Trophoblast cell (in vitro differentiated cells and primary cell): Measurements from ENCODE around the gene RCOR1.

Source experiments
- DNase-seq, 2 donors: peaks; one replicate each; pipeline ENCODE4 v3.0.0-alpha.2; 2016
- H2AFZ ChIP-seq: 2 replicates; pipeline ENCODE4 v1.6.1; 2013; ENCODE audit warnings: low read length, moderate library complexity, mild to moderate bottlenecking; ENCODE audit not compliant: insufficient read depth, poor library complexity
- H2AK5ac ChIP-seq: 2 replicates; pipeline ENCODE4 v1.6.1; 2013; ENCODE audit warnings: mild to moderate bottlenecking, low read length
- H2BK120ac ChIP-seq: 2 replicates; pipeline ENCODE4 v1.6.1; 2013; ENCODE audit warnings: low read length, mild to moderate bottlenecking, moderate library complexity; ENCODE audit not compliant: insufficient read depth, poor library complexity
- H2BK12ac ChIP-seq: 2 replicates; pipeline ENCODE4 v1.6.1; 2013; ENCODE audit warnings: mild to moderate bottlenecking, low read length, moderate library complexity
- H2BK5ac ChIP-seq: 2 replicates; pipeline ENCODE4 v1.6.1; 2013; ENCODE audit warnings: low read length, low read depth, moderate library complexity, mild to moderate bottlenecking; ENCODE audit not compliant: poor library complexity
- H3K14ac ChIP-seq: 2 replicates; pipeline ENCODE4 v1.6.1; 2013; ENCODE audit warnings: mild to moderate bottlenecking, low read length
- H3K18ac ChIP-seq: 2 replicates; pipeline ENCODE4 v1.6.1; 2013; ENCODE audit warnings: mild to moderate bottlenecking, low read length
- H3K23ac ChIP-seq: 2 replicates; pipeline ENCODE4 v1.6.1; 2013; ENCODE audit warnings: low read length
- H3K27ac ChIP-seq: 2 replicates; pipeline ENCODE4 v1.5.1; 2013; ENCODE audit warnings: low read depth, mild to moderate bottlenecking, inconsistent platforms, low read length, moderate library complexity
- H3K27me3 ChIP-seq: 2 replicates; pipeline ENCODE4 v1.6.1; 2013; ENCODE audit warnings: inconsistent platforms, mild to moderate bottlenecking, low read length, moderate library complexity; ENCODE audit not compliant: insufficient read depth
- H3K36me3 ChIP-seq, 2 experiments: 1 replicate in 1 of 2; 2 replicates in 1 of 2; pipeline ENCODE4 v1.6.1; 2013; ENCODE audit warnings: low read length in 2 of 2, mild to moderate bottlenecking in 2 of 2, moderate library complexity in 1 of 2; ENCODE audit not compliant: insufficient read depth in 2 of 2, control insufficient read depth in 1 of 2
- H3K4ac ChIP-seq: 2 replicates; pipeline ENCODE4 v1.6.1; 2013; ENCODE audit warnings: low read depth, mild to moderate bottlenecking, low read length, moderate library complexity
- H3K4me1 ChIP-seq, 2 experiments: 1 replicate in 1 of 2; 2 replicates in 1 of 2; pipeline ENCODE4 v1.6.1; 2013; ENCODE audit warnings: low read length in 2 of 2, mild to moderate bottlenecking in 2 of 2, moderate library complexity in 1 of 2; ENCODE audit not compliant: insufficient read depth in 2 of 2, control insufficient read depth in 1 of 2
- H3K4me2 ChIP-seq: 2 replicates; pipeline ENCODE4 v1.6.1; 2013; ENCODE audit warnings: inconsistent platforms, mild to moderate bottlenecking, low read length, moderate library complexity
- H3K4me3 ChIP-seq: 2 replicates; pipeline ENCODE4 v1.5.1; 2013; ENCODE audit warnings: mild to moderate bottlenecking, low read depth, low read length, inconsistent platforms
- H3K79me1 ChIP-seq: one replicate; pipeline ENCODE4 v1.6.1; 2013; ENCODE audit warnings: low read length
- H3K79me2 ChIP-seq: 2 replicates; pipeline ENCODE4 v1.6.1; 2013; ENCODE audit warnings: low read length, mild to moderate bottlenecking; ENCODE audit not compliant: control insufficient read depth, insufficient read depth, poor library complexity
- H3K9ac ChIP-seq: 2 replicates; pipeline ENCODE4 v1.6.1; 2013; ENCODE audit warnings: mild to moderate bottlenecking, low read length
- H3K9me3 ChIP-seq: 2 replicates; pipeline ENCODE4 v1.6.1; 2013; ENCODE audit warnings: low read depth, mild to moderate bottlenecking, control low read depth, inconsistent platforms, low read length; ENCODE audit not compliant: insufficient read depth
- H4K12ac ChIP-seq: 2 replicates; pipeline ENCODE4 v1.6.1; 2013; ENCODE audit warnings: low read depth, mild to moderate bottlenecking, low read length, moderate library complexity
- H4K8ac ChIP-seq: 2 replicates; pipeline ENCODE4 v1.6.1; 2013; ENCODE audit warnings: low read depth, mild to moderate bottlenecking, low read length, moderate library complexity
- H4K91ac ChIP-seq: one replicate; pipeline ENCODE4 v1.6.1; 2013; ENCODE audit warnings: low read depth, mild to moderate bottlenecking, low read length, moderate library complexity
- WGBS: extraction: QIAGEN DNeasy Blood & Tissue Kit; methylation state at CpG from one replicate; pipeline ENCODE4 v1.1.7; 2013; ENCODE audit warnings: missing lambda C conversion rate; ENCODE audit not compliant: insufficient read length, insufficient coverage; ENCODE audit errors: extremely low coverage; 5-methylcytosine and 5-hydroxymethylcytosine counted together

The RCOR1 gene

GRCh38 chr14:102578821-102579220 is 13.6 kb upstream of the RCOR1 start:
- no peak overlapping the region for H3K4me2 ChIP-seq
- no CpG with 5 or more reads among the region's 7 CpGs for WGBS
- H4K8ac ChIP-seq: peak overlapping the region; percentile 54
- no peak overlapping the region for H3K9ac ChIP-seq
- H3K4me1 ChIP-seq: peaks cover 36 to 51% of the 10 kb centered on the region in 2 experiments
- no peak overlapping the region for H3K4me3 ChIP-seq
- H2BK120ac ChIP-seq: peak overlapping the region; percentile 34
- no peak for DNase-seq
- peak overlapping the region; percentile 16 for H4K12ac ChIP-seq
- peak overlapping the region; percentile 70 for H3K14ac ChIP-seq
- H3K27ac ChIP-seq: peak overlapping the region; percentile 24
- H4K91ac ChIP-seq: peak overlapping the region; percentile 87
- H3K23ac ChIP-seq: no peak overlapping the region
- H3K79me2 ChIP-seq: peaks cover 4% of the 10 kb centered on the region
- peaks cover 51% of the 10 kb centered on the region for H3K79me1 ChIP-seq
- peak overlapping the region; percentile 41 for H3K18ac ChIP-seq
- H3K4ac ChIP-seq: peak overlapping the region; percentile 60
- H2BK5ac ChIP-seq: peak overlapping the region; percentile 76
- H2AFZ ChIP-seq: no peak overlapping the region
- no peaks in the 10 kb centered on the region for H3K27me3 ChIP-seq
- H3K36me3 ChIP-seq: no peaks in the 10 kb centered on the region
- H2AK5ac ChIP-seq: peak overlapping the region; percentile 85
- peak overlapping the region; percentile 98 for H2BK12ac ChIP-seq
- no peaks in the 10 kb centered on the region for H3K9me3 ChIP-seq

DNA sequence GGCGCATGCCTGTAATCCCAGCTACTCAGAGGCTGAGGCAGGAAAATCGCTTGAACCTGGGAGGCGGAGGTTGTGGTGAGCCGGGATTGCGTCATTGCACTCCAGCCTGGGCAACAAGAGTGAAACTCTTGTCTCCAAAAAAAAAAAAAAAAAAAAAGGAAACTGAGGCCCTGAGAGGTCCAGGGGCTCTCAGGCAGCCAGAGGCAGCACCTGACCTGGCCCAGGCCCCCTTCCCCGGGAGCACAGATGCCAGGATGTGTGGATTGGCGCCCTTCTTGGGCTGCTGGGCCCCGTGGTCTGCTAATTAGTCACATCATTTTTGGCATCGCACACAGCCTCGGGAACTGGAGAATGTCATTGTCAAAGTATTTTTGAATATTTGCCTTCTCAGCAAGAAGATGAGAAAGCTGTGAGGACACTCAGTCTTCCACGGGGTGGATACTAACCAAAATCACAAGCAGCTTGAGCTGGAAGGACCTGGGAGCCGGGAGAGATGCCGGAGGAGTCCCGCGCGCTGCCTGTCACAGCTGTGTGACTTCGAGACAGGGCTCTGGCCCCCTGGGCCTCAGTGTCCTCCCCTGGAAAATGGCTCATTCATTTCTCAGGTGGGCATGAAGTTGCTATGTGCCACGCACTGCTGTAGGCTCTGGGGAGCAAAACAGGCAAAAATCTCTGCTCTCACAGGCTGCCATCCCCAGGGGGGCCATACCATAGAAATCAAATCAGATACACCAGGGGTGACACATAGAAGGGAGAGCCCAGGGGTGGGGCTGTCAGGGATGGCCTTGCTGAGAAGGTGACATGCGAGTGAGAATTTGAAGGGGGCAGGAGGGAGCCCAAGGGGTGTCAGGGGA is 12.5 kb upstream of the RCOR1 start:
- peak overlapping the region; percentile 76 for H2AK5ac ChIP-seq
- no peak overlapping the region for H3K4me2 ChIP-seq
- peaks cover 38 to 52% of the 10 kb centered on the region in 2 experiments for H3K4me1 ChIP-seq
- peak; percentile 83 to 93 for DNase-seq
- H2BK12ac ChIP-seq: peak overlapping the region; percentile 90
- no peaks in the 10 kb centered on the region for H3K27me3 ChIP-seq
- peaks cover 7% of the 10 kb centered on the region for H3K79me2 ChIP-seq
- H2BK5ac ChIP-seq: peak overlapping the region; percentile 56
- no peaks in the 10 kb centered on the region for H3K36me3 ChIP-seq
- no CpG with 5 or more reads among the region's 19 CpGs for WGBS
- H4K91ac ChIP-seq: peak overlapping the region; percentile 75
- peak overlapping the region; percentile 62 for H3K18ac ChIP-seq
- H3K4me3 ChIP-seq: no peak overlapping the region
- no peaks in the 10 kb centered on the region for H3K9me3 ChIP-seq
- H4K8ac ChIP-seq: peak overlapping the region; percentile 79
- peak overlapping the region; percentile 16 for H3K4ac ChIP-seq
- no peak overlapping the region for H3K23ac ChIP-seq
- peak overlapping the region; percentile 70 for H3K27ac ChIP-seq
- peak overlapping the region; percentile 72 for H3K14ac ChIP-seq
- peaks cover 53% of the 10 kb centered on the region for H3K79me1 ChIP-seq
- H4K12ac ChIP-seq: peak overlapping the region; percentile 70
- H2BK120ac ChIP-seq: peak overlapping the region; percentile 45
- H2AFZ ChIP-seq: peak overlapping the region; percentile 52
- no peak overlapping the region for H3K9ac ChIP-seq

DNA sequence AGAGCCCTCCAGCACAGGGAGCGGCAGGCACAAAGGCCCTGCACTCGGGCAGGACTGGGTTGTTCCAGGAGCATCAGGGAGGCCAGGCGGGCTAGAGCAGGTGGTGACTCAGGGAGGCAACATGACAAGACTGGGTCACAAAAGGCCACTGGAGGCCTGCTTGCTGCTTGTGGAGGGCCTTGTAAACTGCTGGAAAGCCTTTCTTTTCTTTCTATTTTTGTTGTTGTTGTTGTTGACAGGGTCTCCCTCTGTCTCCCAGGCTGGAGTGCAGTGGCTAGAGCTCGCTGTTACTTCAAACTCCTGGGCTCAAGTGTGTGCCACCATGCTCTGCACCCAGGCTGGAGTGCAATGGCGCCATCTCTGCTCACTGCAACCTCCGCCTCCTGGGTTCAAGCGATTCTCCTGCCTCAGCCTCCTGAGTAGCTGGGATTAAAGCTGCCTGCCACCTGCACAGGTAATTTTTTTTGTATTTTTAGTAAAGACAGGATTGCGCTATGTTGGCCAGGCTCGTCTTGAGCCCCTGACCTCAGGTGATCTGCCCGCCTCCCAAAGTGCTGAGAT is 11.8 kb upstream of the RCOR1 start:
- Histone ChIP-seq H4K8ac (peak overlapping the region; percentile 72), H2BK5ac (peak overlapping the region; percentile 34), H2AFZ (no peak overlapping the region), H3K18ac (peak overlapping the region; percentile 48), H4K12ac (no peak overlapping the region), H3K4me2 (no peak overlapping the region), H2AK5ac (peak overlapping the region; percentile 51), H3K23ac (no peak overlapping the region), H3K36me3 (no peaks in the 10 kb centered on the region), H2BK12ac (peak overlapping the region; percentile 80), H3K79me1 (peaks cover 55% of the 10 kb centered on the region), H3K9ac (no peak overlapping the region), H3K79me2 (peaks cover 9% of the 10 kb centered on the region), H2BK120ac (peak overlapping the region; percentile 45), H3K27ac (peak overlapping the region; percentile 70), H3K4me1 (peaks cover 39 to 54% of the 10 kb centered on the region in 2 experiments), H3K27me3 (no peaks in the 10 kb centered on the region), H3K14ac (peak overlapping the region; percentile 72), H3K9me3 (no peaks in the 10 kb centered on the region), H4K91ac (peak overlapping the region; percentile 75), H3K4me3 (no peak overlapping the region), H3K4ac (peak overlapping the region; percentile 16)
- DNase-seq: peak; percentile 73 to 78
- no CpG with 5 or more reads among the region's 10 CpGs for WGBS

- H2AFZ ChIP-seq: no peak overlapping the region
- H4K8ac ChIP-seq: no peak overlapping the region
- peak overlapping the region; percentile 26 for H2BK120ac ChIP-seq
- no peaks in the 10 kb centered on the region for H3K27me3 ChIP-seq
- peak; percentile 68 to 76 for DNase-seq
- H2BK12ac ChIP-seq: peak overlapping the region; percentile 58
- no peak overlapping the region for H3K14ac ChIP-seq
- no peak overlapping the region for H3K4me2 ChIP-seq
- H3K18ac ChIP-seq: peak overlapping the region; percentile 5
- H4K91ac ChIP-seq: peak overlapping the region; percentile 89
- no peak overlapping the region for H2BK5ac ChIP-seq
- H3K4ac ChIP-seq: no peak overlapping the region
- H4K12ac ChIP-seq: no peak overlapping the region
- no peak overlapping the region for H3K9ac ChIP-seq
- no CpG with 5 or more reads among the region's 10 CpGs for WGBS
- no peak overlapping the region for H2AK5ac ChIP-seq
- H3K79me1 ChIP-seq: peaks cover 56% of the 10 kb centered on the region
- no peak overlapping the region for H3K23ac ChIP-seq
- H3K4me3 ChIP-seq: no peak overlapping the region
- no peaks in the 10 kb centered on the region for H3K36me3 ChIP-seq
- peaks cover 41 to 56% of the 10 kb centered on the region in 2 experiments for H3K4me1 ChIP-seq
- H3K27ac ChIP-seq: no peak overlapping the region
- H3K79me2 ChIP-seq: peaks cover 9% of the 10 kb centered on the region
- no peaks in the 10 kb centered on the region for H3K9me3 ChIP-seq
Observed at GRCh38 chr14:102581193-102581592, 11.3 kb upstream of the RCOR1 start.
